Lower leg skin (tissue), 4 donors: ENCODE data around the gene CASP2. TPM values are rescaled to one million over a fixed set of nuclear protein-coding genes. Genes with fewer than 3 reads are reported as not detected.

ENCODE experiments used
- DNase-seq, 2 donors: peaks; one replicate each; pipeline ENCODE4 v3.0.0-alpha.2; 2019; ENCODE audit warnings: low spot score in 2 of 2
- H3K4me3 ChIP-seq: fragments of 200-600 bp; sonication (generic); 2 replicates; pipeline ENCODE4 v1.5.1; 2017; ENCODE audit warnings: mild to moderate bottlenecking, low read depth; ENCODE audit not compliant: poor library complexity, severe bottlenecking
- CTCF ChIP-seq, 3 donors: fragments of 450-650 bp; IDR thresholded peaks; one replicate each; pipeline ENCODE4 v1.5.1; 2016; ENCODE audit warnings: antibody characterized with exemption in 3 of 3, mild to moderate bottlenecking in 3 of 3, moderate library complexity in 2 of 3
- POLR2A ChIP-seq, 2 donors: fragments of 450-650 bp; IDR thresholded peaks; one replicate each; pipeline ENCODE4 v1.6.1; 2016 to 2017; ENCODE audit warnings: antibody characterized with exemption in 2 of 2, mild to moderate bottlenecking in 1 of 2, moderate library complexity in 1 of 2
- WGBS, 2 donors: methylation state at CpG; one replicate each; pipeline ENCODE4 v1.1.5; 2018; 5-methylcytosine and 5-hydroxymethylcytosine counted together
- intact Hi-C: fragments of 100-400 bp; cut with DNase I; formaldehyde crosslinking; loops from one replicate; pipeline ENCODE4 v1.15.0; 2023; ENCODE audit warnings: low total_unique reads
- total RNA-seq, 4 donors: library from RNA; depleted of rRNA; stranded (reverse); fragments of >200 nt; gene quantifications; one replicate each; pipeline ENCODE4 v1.1.0, GENCODE V29; 2016

CASP2 gene
- total RNA-seq, 4 donors from 2014 or later = 9.6 to 22.7 (median 16.0) TPM

- WGBS, 2 donors = 90 to 97% methylated on average over 1 of the region's 1 CpG
- TF ChIP-seq POLR2A (IDR thresholded peaks at IDR 0.05) (no peak), CTCF (IDR thresholded peaks at IDR 0.05) (no peak)
- intact Hi-C loops = no loop called here
- no peak overlapping the region for H3K4me3 ChIP-seq
- DNase-seq = no peak
Observed at GRCh38 chr7:143271240-143271639, 16.9 kb upstream of the CASP2 start.

- intact Hi-C loops = no loop called here
- WGBS, 2 donors = 84 to 91% methylated on average over 2 of the region's 2 CpGs
- TF ChIP-seq CTCF (IDR thresholded peaks at IDR 0.05) (no peak), POLR2A (IDR thresholded peaks at IDR 0.05) (no peak)
- H3K4me3 ChIP-seq = no peak overlapping the region
- DNase-seq = no peak
Observed at GRCh38 chr7:143272871-143273270, 15.3 kb upstream of the CASP2 start.

GRCh38 chr7:143279186-143280098 lies 8.7 kb upstream of the CASP2 start:
- 36 to 38% methylated on average over 8 of the region's 8 CpGs for whole genome bisulfite sequencing, 2 donors
- no peak overlapping the region for H3K4me3 ChIP-seq
- intact Hi-C loops = no loop called here
- no peak for DNase-seq
- TF ChIP-seq POLR2A (IDR thresholded peaks at IDR 0.05) (no peak), CTCF (IDR thresholded peaks at IDR 0.05) (no peak)

GRCh38 chr7:143280160-143280559 lies 8.0 kb upstream of the CASP2 start:
- WGBS, 2 donors = 51 to 59% methylated on average over 1 of the region's 1 CpG
- intact Hi-C loops = no loop called here

GRCh38 chr7:143280566-143280965 lies 7.6 kb upstream of the CASP2 start:
- intact Hi-C loops = no loop called here
- no peak overlapping the region for H3K4me3 ChIP-seq
- WGBS, 2 donors = 85 to 88% methylated on average over 2 of the region's 2 CpGs
- no peak for DNase-seq
- TF ChIP-seq POLR2A (IDR thresholded peaks at IDR 0.05) = no peak
- no peak for TF ChIP-seq CTCF (IDR thresholded peaks at IDR 0.05)

More at GRCh38 chr7:143280160-143280559, 8.0 kb upstream of the CASP2 start:
- DNase-seq = no peak
- TF ChIP-seq POLR2A (IDR thresholded peaks at IDR 0.05) (no peak), CTCF (IDR thresholded peaks at IDR 0.05) (no peak)
- H3K4me3 ChIP-seq = no peak overlapping the region
